BLaER1 (cell line): ENCODE results near the gene TMEM225.

Experiments used
- H3K27ac ChIP-seq: shearing (Covaris generic); formaldehyde crosslinking; 2 replicates; pipeline ENCODE4 v1.8.1; 2022
- H3K27me3 ChIP-seq: shearing (Covaris generic); formaldehyde crosslinking; 2 replicates; pipeline ENCODE4 v1.8.1; 2022
- H3K36me3 ChIP-seq: shearing (Covaris generic); formaldehyde crosslinking; 2 replicates; pipeline ENCODE4 v1.8.1; 2022
- H3K4me1 ChIP-seq: shearing (Covaris generic); formaldehyde crosslinking; 2 replicates; pipeline ENCODE4 v1.8.1; 2022
- H3K4me2 ChIP-seq: shearing (Covaris generic); formaldehyde crosslinking; 2 replicates; pipeline ENCODE4 v1.8.1; 2022
- H3K4me3 ChIP-seq: shearing (Covaris generic); formaldehyde crosslinking; 2 replicates; pipeline ENCODE4 v1.8.1; 2022
- H3K9ac ChIP-seq: shearing (Covaris generic); formaldehyde crosslinking; 2 replicates; pipeline ENCODE4 v1.8.1; 2022
- H3K9me3 ChIP-seq: shearing (Covaris generic); formaldehyde crosslinking; 2 replicates; pipeline ENCODE4 v1.8.1; 2022
- H4K20me1 ChIP-seq: shearing (Covaris generic); formaldehyde crosslinking; 2 replicates; pipeline ENCODE4 v1.8.1; 2022
- Cebpa-rat ChIP-seq: shearing (Covaris generic); IDR thresholded peaks from 2 replicates; pipeline ENCODE4 v1.8.1; 2022

The TMEM225 gene

GRCh38 chr11:123859731-123860130 is 25.7 kb downstream of the TMEM225 start:
- no peak for TF ChIP-seq Cebpa-rat
- Histone ChIP-seq H3K4me2 (no peak overlapping the region), H3K9ac (no peak overlapping the region), H4K20me1 (no peaks in the 10 kb centered on the region), H3K27me3 (no peaks in the 10 kb centered on the region), H3K4me1 (no peaks in the 10 kb centered on the region), H3K27ac (no peak overlapping the region), H3K4me3 (no peak overlapping the region), H3K36me3 (no peaks in the 10 kb centered on the region), H3K9me3 (peaks cover 13% of the 10 kb centered on the region)

- no peaks in the 10 kb centered on the region for H3K36me3 ChIP-seq
- H3K27ac ChIP-seq: no peak overlapping the region
- no peaks in the 10 kb centered on the region for H4K20me1 ChIP-seq
- peaks cover 17% of the 10 kb centered on the region for H3K9me3 ChIP-seq
- no peak overlapping the region for H3K9ac ChIP-seq
- H3K4me2 ChIP-seq: no peak overlapping the region
- no peaks in the 10 kb centered on the region for H3K27me3 ChIP-seq
- TF ChIP-seq Cebpa-rat: no peak
- H3K4me1 ChIP-seq: peaks cover 12% of the 10 kb centered on the region
- no peak overlapping the region for H3K4me3 ChIP-seq
Measured at GRCh38 chr11:123856444-123856843, 29.0 kb downstream of the TMEM225 start.

- Histone ChIP-seq H3K4me3 (no peak overlapping the region), H4K20me1 (no peaks in the 10 kb centered on the region), H3K4me1 (peaks cover 13% of the 10 kb centered on the region), H3K27me3 (no peaks in the 10 kb centered on the region), H3K36me3 (no peaks in the 10 kb centered on the region), H3K9ac (no peak overlapping the region), H3K9me3 (peaks cover 17% of the 10 kb centered on the region), H3K4me2 (no peak overlapping the region), H3K27ac (no peak overlapping the region)
- no peak for TF ChIP-seq Cebpa-rat
Measured at GRCh38 chr11:123853038-123853437, 32.4 kb downstream of the TMEM225 start.

GRCh38 chr11:123852321-123852720 is 33.1 kb downstream of the TMEM225 start:
- H3K4me3 ChIP-seq: no peak overlapping the region
- H3K36me3 ChIP-seq: no peaks in the 10 kb centered on the region
- peaks cover 17% of the 10 kb centered on the region for H3K9me3 ChIP-seq
- peak overlapping the region; percentile 33; the same call in 1 of the 2 replicates for H3K4me2 ChIP-seq
- H3K27me3 ChIP-seq: no peaks in the 10 kb centered on the region
- no peaks in the 10 kb centered on the region for H4K20me1 ChIP-seq
- no peak overlapping the region for H3K9ac ChIP-seq
- TF ChIP-seq Cebpa-rat: no peak
- H3K27ac ChIP-seq: no peak overlapping the region
- H3K4me1 ChIP-seq: peaks cover 13% of the 10 kb centered on the region

- Histone ChIP-seq H3K36me3 (no peaks in the 10 kb centered on the region), H3K4me1 (peaks cover 13% of the 10 kb centered on the region), H3K4me2 (no peak overlapping the region), H3K4me3 (no peak overlapping the region), H3K27ac (no peak overlapping the region), H3K9me3 (peaks cover 11% of the 10 kb centered on the region), H4K20me1 (no peaks in the 10 kb centered on the region), H3K27me3 (no peaks in the 10 kb centered on the region), H3K9ac (no peak overlapping the region)
- no peak for TF ChIP-seq Cebpa-rat
Measured at GRCh38 chr11:123851110-123851509, 34.4 kb downstream of the TMEM225 start.

- no peaks in the 10 kb centered on the region for H3K36me3 ChIP-seq
- no peak overlapping the region for H3K4me2 ChIP-seq
- no peaks in the 10 kb centered on the region for H3K27me3 ChIP-seq
- H3K27ac ChIP-seq: no peak overlapping the region
- H4K20me1 ChIP-seq: no peaks in the 10 kb centered on the region
- no peaks in the 10 kb centered on the region for H3K9me3 ChIP-seq
- TF ChIP-seq Cebpa-rat: no peak
- no peak overlapping the region for H3K4me3 ChIP-seq
- H3K9ac ChIP-seq: no peak overlapping the region
- no peaks in the 10 kb centered on the region for H3K4me1 ChIP-seq
Measured at GRCh38 chr11:123841174-123841573, 44.3 kb downstream of the TMEM225 start.

- H4K20me1 ChIP-seq: no peaks in the 10 kb centered on the region
- TF ChIP-seq Cebpa-rat: no peak
- no peak overlapping the region for H3K9ac ChIP-seq
- no peaks in the 10 kb centered on the region for H3K27me3 ChIP-seq
- no peaks in the 10 kb centered on the region for H3K36me3 ChIP-seq
- no peak overlapping the region for H3K4me2 ChIP-seq
- H3K9me3 ChIP-seq: no peaks in the 10 kb centered on the region
- H3K27ac ChIP-seq: no peak overlapping the region
- H3K4me1 ChIP-seq: no peaks in the 10 kb centered on the region
- H3K4me3 ChIP-seq: no peak overlapping the region
Measured at GRCh38 chr11:123839131-123839530, 46.3 kb downstream of the TMEM225 start.

GRCh38 chr11:123838659-123839058 is 46.8 kb downstream of the TMEM225 start:
- no peak overlapping the region for H3K9ac ChIP-seq
- TF ChIP-seq Cebpa-rat: no peak
- no peaks in the 10 kb centered on the region for H3K4me1 ChIP-seq
- H3K9me3 ChIP-seq: no peaks in the 10 kb centered on the region
- H3K4me2 ChIP-seq: no peak overlapping the region
- H3K27ac ChIP-seq: no peak overlapping the region
- no peak overlapping the region for H3K4me3 ChIP-seq
- no peaks in the 10 kb centered on the region for H4K20me1 ChIP-seq
- H3K27me3 ChIP-seq: no peaks in the 10 kb centered on the region
- no peaks in the 10 kb centered on the region for H3K36me3 ChIP-seq

GRCh38 chr11:123838199-123838598 is 47.3 kb downstream of the TMEM225 start:
- H3K27me3 ChIP-seq: no peaks in the 10 kb centered on the region
- TF ChIP-seq Cebpa-rat: no peak
- no peaks in the 10 kb centered on the region for H4K20me1 ChIP-seq
- no peaks in the 10 kb centered on the region for H3K36me3 ChIP-seq
- no peaks in the 10 kb centered on the region for H3K9me3 ChIP-seq
- H3K4me1 ChIP-seq: no peaks in the 10 kb centered on the region
- H3K9ac ChIP-seq: no peak overlapping the region
- no peak overlapping the region for H3K4me2 ChIP-seq
- no peak overlapping the region for H3K27ac ChIP-seq
- H3K4me3 ChIP-seq: no peak overlapping the region

- H3K27me3 ChIP-seq: no peaks in the 10 kb centered on the region
- no peaks in the 10 kb centered on the region for H4K20me1 ChIP-seq
- H3K4me3 ChIP-seq: no peak overlapping the region
- H3K27ac ChIP-seq: no peak overlapping the region
- H3K9me3 ChIP-seq: no peaks in the 10 kb centered on the region
- no peaks in the 10 kb centered on the region for H3K4me1 ChIP-seq
- H3K36me3 ChIP-seq: no peaks in the 10 kb centered on the region
- no peak overlapping the region for H3K4me2 ChIP-seq
- no peak for TF ChIP-seq Cebpa-rat
- H3K9ac ChIP-seq: no peak overlapping the region
Measured at GRCh38 chr11:123833095-123833494, 52.4 kb downstream of the TMEM225 start.
